ENCODE data around the gene CRABP2.

The CRABP2 gene

GRCh38 chr1:156696755-156697154, 8.6 kb downstream of the CRABP2 start:
- TF ChIP-seq, protein P1, sequence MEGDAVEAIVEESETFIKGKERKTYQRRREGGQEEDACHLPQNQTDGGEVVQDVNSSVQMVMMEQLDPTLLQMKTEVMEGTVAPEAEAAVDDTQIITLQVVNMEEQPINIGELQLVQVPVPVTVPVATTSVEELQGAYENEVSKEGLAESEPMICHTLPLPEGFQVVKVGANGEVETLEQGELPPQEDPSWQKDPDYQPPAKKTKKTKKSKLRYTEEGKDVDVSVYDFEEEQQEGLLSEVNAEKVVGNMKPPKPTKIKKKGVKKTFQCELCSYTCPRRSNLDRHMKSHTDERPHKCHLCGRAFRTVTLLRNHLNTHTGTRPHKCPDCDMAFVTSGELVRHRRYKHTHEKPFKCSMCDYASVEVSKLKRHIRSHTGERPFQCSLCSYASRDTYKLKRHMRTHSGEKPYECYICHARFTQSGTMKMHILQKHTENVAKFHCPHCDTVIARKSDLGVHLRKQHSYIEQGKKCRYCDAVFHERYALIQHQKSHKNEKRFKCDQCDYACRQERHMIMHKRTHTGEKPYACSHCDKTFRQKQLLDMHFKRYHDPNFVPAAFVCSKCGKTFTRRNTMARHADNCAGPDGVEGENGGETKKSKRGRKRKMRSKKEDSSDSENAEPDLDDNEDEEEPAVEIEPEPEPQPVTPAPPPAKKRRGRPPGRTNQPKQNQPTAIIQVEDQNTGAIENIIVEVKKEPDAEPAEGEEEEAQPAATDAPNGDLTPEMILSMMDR (IDR thresholded peaks at IDR 0.05; ENCODE audit: low read length): no peak
- TF ChIP-seq EZH2phosphoT487 (IDR thresholded peaks at IDR 0.05; ENCODE audit: low read length): no peak
- TF ChIP-seq EZH2 (optimal IDR thresholded peaks at IDR 0.05; ENCODE audit: low read depth, low read length): no peak
- Histone ChIP-seq H3K4me2 (ENCODE audit: low read depth, low read length) (no peak overlapping the region), H3K4me1 (ENCODE audit: low read length) (no peaks in the 10 kb centered on the region)

GRCh38 chr1:156694690-156694962, 10.8 kb downstream of the CRABP2 start:
- no peak for DNase-seq
- TF ChIP-seq EZH2phosphoT487 (IDR thresholded peaks at IDR 0.05; ENCODE audit: low read length) (no peak), EZH2 (optimal IDR thresholded peaks at IDR 0.05; ENCODE audit: low read depth, low read length) (no peak)
- TF ChIP-seq, protein P1 (IDR thresholded peaks at IDR 0.05; ENCODE audit: low read length): no peak
- Histone ChIP-seq H3K4me2 (ENCODE audit: low read depth, low read length) (no peak overlapping the region), H3F3A (ENCODE audit: insufficient read depth, low read length) (no peaks in the 10 kb centered on the region), H3K27ac (ENCODE audit: low read length) (no peak overlapping the region), H3K9me2 (replicated peaks; ENCODE audit: insufficient read depth, low read length) (no peaks in the 10 kb centered on the region), H3K4me3 (ENCODE audit: low read length) (no peak overlapping the region), H3K9me3 (replicated peaks; ENCODE audit: insufficient read depth, low read length) (no peaks in the 10 kb centered on the region), H3K36me3 (replicated peaks; ENCODE audit: insufficient read depth, low read length) (no peaks in the 10 kb centered on the region), H2AFZ (ENCODE audit: low read length) (no peak overlapping the region), H4K20me1 (ENCODE audit: insufficient read depth, low read length) (no peaks in the 10 kb centered on the region), H3K4me1 (ENCODE audit: low read length) (no peaks in the 10 kb centered on the region), H3K79me2 (ENCODE audit: low read length) (no peaks in the 10 kb centered on the region), H3K27me3 (replicated peaks; ENCODE audit: insufficient read depth, low read length) (peaks cover 68% of the 10 kb centered on the region), H3K9ac (ENCODE audit: low read length) (no peak overlapping the region)

More at GRCh38 chr1:156696755-156697154, 8.6 kb downstream of the CRABP2 start:
- no peak overlapping the region for H2AFZ ChIP-seq (ENCODE audit: low read length)
- no peaks in the 10 kb centered on the region for H3K9me3 ChIP-seq (replicated peaks; ENCODE audit: insufficient read depth, low read length)
- DNase-seq: no peak
- peaks cover 58% of the 10 kb centered on the region for H3K27me3 ChIP-seq (replicated peaks; ENCODE audit: insufficient read depth, low read length)
- H3K27ac ChIP-seq (ENCODE audit: low read length): no peak overlapping the region
- no peaks in the 10 kb centered on the region for H3K9me2 ChIP-seq (replicated peaks; ENCODE audit: insufficient read depth, low read length)
- no peaks in the 10 kb centered on the region for H3K79me2 ChIP-seq (ENCODE audit: low read length)
- H3F3A ChIP-seq (ENCODE audit: insufficient read depth, low read length): no peaks in the 10 kb centered on the region
- H3K9ac ChIP-seq (ENCODE audit: low read length): no peak overlapping the region
- H4K20me1 ChIP-seq (ENCODE audit: insufficient read depth, low read length): no peaks in the 10 kb centered on the region
- H3K36me3 ChIP-seq (replicated peaks; ENCODE audit: insufficient read depth, low read length): no peaks in the 10 kb centered on the region
- no peak overlapping the region for H3K4me3 ChIP-seq (ENCODE audit: low read length)

DNA sequence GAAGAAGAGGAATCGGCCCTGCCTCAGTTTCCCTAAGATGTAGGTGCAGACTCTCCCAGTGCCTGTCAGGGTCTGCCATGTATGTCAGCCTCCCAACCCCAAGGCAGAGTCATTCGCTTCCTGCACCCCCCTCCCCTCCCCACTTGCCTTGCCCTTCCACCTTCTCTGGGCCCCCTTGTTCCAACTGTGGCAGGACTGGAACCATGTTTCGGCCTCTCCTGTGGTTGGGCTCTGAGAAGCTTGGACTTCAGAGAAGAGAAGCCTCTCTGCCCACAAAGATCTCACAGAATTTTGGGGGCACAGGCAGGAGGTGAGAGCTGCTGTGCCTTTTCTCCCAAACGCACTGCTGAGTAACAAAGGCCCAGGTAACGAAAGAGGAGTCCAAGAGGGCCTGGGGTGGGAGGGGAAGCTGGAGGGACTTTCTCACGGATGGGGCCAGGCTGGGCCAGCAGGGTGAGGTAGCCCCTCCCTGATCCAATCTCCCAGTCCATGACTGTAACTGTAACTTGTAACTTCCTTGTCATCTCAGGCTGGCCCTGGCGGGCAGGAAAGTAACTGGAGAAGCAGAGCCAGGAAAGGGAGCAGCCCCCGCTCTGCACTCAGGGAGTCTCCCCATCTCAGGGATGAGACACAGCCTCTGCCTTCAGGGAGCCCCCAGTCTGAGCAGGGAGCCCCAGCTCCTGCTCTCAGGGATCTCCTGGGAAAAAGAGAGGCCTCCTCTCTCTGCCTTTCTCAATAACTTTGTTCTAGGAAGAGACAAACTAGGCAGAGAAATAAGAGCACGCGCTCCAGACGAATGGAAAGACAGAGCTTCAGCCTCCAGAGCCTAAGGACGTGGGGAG, 11.3 kb downstream of the CRABP2 start:
- Histone ChIP-seq H3K27me3 (replicated peaks; ENCODE audit: insufficient read depth, low read length) (peaks cover 71% of the 10 kb centered on the region), H3K9ac (ENCODE audit: low read length) (no peak overlapping the region), H3K4me1 (ENCODE audit: low read length) (no peaks in the 10 kb centered on the region), H3K9me2 (replicated peaks; ENCODE audit: insufficient read depth, low read length) (no peaks in the 10 kb centered on the region), H3K79me2 (ENCODE audit: low read length) (no peaks in the 10 kb centered on the region), H3K4me2 (ENCODE audit: low read depth, low read length) (no peak overlapping the region), H3K36me3 (replicated peaks; ENCODE audit: insufficient read depth, low read length) (no peaks in the 10 kb centered on the region), H3F3A (ENCODE audit: insufficient read depth, low read length) (no peaks in the 10 kb centered on the region), H3K27ac (ENCODE audit: low read length) (no peak overlapping the region), H2AFZ (ENCODE audit: low read length) (no peak overlapping the region), H4K20me1 (ENCODE audit: insufficient read depth, low read length) (no peaks in the 10 kb centered on the region), H3K9me3 (replicated peaks; ENCODE audit: insufficient read depth, low read length) (no peaks in the 10 kb centered on the region), H3K4me3 (ENCODE audit: low read length) (no peak overlapping the region)
- no peak for DNase-seq
- TF ChIP-seq, protein P1 (IDR thresholded peaks at IDR 0.05; ENCODE audit: low read length): no peak
- TF ChIP-seq EZH2phosphoT487 (IDR thresholded peaks at IDR 0.05; ENCODE audit: low read length) (no peak), EZH2 (optimal IDR thresholded peaks at IDR 0.05; ENCODE audit: low read depth, low read length) (no peak)

Data from MM.1S (cell line).